A549 (cell line): Measurements from ENCODE around the gene SSPN.

Experiments
- CHD4 ChIP-seq: fragments of 200-600 bp; sonication (generic); IDR thresholded peaks from 2 replicates; pipeline ENCODE4 v1.6.1; 2016; ENCODE audit warnings: antibody characterized with exemption, mild to moderate bottlenecking, borderline replicate concordance
- CTCF ChIP-seq: fragments of >200 bp; sonication (Bioruptor Twin); formaldehyde crosslinking; IDR thresholded peaks from 3 replicates; pipeline ENCODE4 v1.5.1; 2016
- ESRRA ChIP-seq: fragments of 150-350 bp; IDR thresholded peaks from 2 replicates; pipeline ENCODE4 v1.6.1; 2014; ENCODE audit warnings: mild to moderate bottlenecking, low read length, borderline replicate concordance
- JUN ChIP-seq, 2 experiments: fragments of >200 bp; sonication (Bioruptor Twin); formaldehyde crosslinking; IDR thresholded peaks; 2 replicates in 1 of 2; 3 replicates in 1 of 2; pipeline ENCODE4 v1.6.1; 2016 to 2017
- KDM1A ChIP-seq: fragments of 200-600 bp; sonication (generic); IDR thresholded peaks from 2 replicates; pipeline ENCODE4 v1.6.1; 2016; ENCODE audit warnings: low read depth, mild to moderate bottlenecking
- NR3C1 ChIP-seq: fragments of >200 bp; sonication (Bioruptor Twin); formaldehyde crosslinking; IDR thresholded peaks from 3 replicates; pipeline ENCODE4 v1.6.1; 2017
- POLR2A ChIP-seq: IDR thresholded peaks from 2 replicates; pipeline ENCODE4 v1.6.1; 2012; ENCODE audit warnings: mild to moderate bottlenecking, low read length
- RAD21 ChIP-seq, 2 experiments: fragments of >200 bp in 1 of 2; sonication (Bioruptor Twin) in 1 of 2; formaldehyde crosslinking in 1 of 2; IDR thresholded peaks in 1 of 2; conservative IDR thresholded peaks in 1 of 2; 2 replicates in 1 of 2; 3 replicates in 1 of 2; pipeline ENCODE4 v1.6.1; 2012 to 2018; ENCODE audit warnings: inconsistent platforms in 1 of 2
- ZFP36 ChIP-seq: fragments of 450-650 bp; IDR thresholded peaks from 2 replicates; pipeline ENCODE4 v1.6.1; 2014; ENCODE audit warnings: borderline replicate concordance; ENCODE audit not compliant: partially characterized antibody
- TF ChIP-seq, protein P1 (sequence below): fragments of 150-350 bp; IDR thresholded peaks from 2 replicates; pipeline ENCODE4 v1.6.1; 2014; ENCODE audit warnings: low read depth, mild to moderate bottlenecking, low read length

DNA sequence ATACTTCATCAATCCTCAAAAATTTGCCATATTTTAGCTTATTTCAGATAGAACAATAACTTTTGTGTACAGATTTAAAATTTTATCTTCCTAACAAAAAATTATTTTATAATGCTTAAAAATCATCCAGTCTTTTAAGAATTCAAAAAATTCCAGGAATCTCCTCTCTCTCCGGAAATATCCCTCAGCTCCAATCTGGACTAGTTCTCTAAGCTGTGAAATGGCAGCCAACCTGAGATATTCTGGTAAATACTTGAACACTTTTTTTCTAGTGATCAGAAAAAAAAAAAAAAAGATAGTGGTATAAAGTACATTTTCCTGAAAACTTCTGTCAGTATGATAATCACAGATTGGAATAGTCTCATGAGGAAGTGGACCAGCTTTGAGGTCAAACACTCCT, 57.6 kb downstream of the SSPN start:
- TF ChIP-seq CTCF = no peak
- TF ChIP-seq JUN (IDR thresholded peaks at IDR 0.05) = no peak
- no peak for TF ChIP-seq ESRRA
- TF ChIP-seq, protein P1, sequence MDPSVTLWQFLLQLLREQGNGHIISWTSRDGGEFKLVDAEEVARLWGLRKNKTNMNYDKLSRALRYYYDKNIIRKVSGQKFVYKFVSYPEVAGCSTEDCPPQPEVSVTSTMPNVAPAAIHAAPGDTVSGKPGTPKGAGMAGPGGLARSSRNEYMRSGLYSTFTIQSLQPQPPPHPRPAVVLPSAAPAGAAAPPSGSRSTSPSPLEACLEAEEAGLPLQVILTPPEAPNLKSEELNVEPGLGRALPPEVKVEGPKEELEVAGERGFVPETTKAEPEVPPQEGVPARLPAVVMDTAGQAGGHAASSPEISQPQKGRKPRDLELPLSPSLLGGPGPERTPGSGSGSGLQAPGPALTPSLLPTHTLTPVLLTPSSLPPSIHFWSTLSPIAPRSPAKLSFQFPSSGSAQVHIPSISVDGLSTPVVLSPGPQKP = no peak
- TF ChIP-seq KDM1A = no peak
- TF ChIP-seq CHD4 = no peak
- no peak for TF ChIP-seq POLR2A
- TF ChIP-seq NR3C1 = no peak
- TF ChIP-seq ZFP36 = no peak
- TF ChIP-seq RAD21 (conservative IDR thresholded peaks at IDR 0.05 in 1 of 2, IDR thresholded peaks at IDR 0.05 in 1 of 2) = no peak
